22Rv1 (cell line): ENCODE data around the gene PLXNB2.

Source experiments
- ZFX ChIP-seq: fragments of 450-650 bp; IDR thresholded peaks from 2 replicates; pipeline ENCODE4 v1.6.1; 2017; ENCODE audit warnings: antibody characterized with exemption, borderline replicate concordance
- TF ChIP-seq, protein P1 (sequence below): fragments of 450-650 bp; IDR thresholded peaks from 2 replicates; pipeline ENCODE4 v1.5.1; 2017; ENCODE audit warnings: mild to moderate bottlenecking

DNA sequence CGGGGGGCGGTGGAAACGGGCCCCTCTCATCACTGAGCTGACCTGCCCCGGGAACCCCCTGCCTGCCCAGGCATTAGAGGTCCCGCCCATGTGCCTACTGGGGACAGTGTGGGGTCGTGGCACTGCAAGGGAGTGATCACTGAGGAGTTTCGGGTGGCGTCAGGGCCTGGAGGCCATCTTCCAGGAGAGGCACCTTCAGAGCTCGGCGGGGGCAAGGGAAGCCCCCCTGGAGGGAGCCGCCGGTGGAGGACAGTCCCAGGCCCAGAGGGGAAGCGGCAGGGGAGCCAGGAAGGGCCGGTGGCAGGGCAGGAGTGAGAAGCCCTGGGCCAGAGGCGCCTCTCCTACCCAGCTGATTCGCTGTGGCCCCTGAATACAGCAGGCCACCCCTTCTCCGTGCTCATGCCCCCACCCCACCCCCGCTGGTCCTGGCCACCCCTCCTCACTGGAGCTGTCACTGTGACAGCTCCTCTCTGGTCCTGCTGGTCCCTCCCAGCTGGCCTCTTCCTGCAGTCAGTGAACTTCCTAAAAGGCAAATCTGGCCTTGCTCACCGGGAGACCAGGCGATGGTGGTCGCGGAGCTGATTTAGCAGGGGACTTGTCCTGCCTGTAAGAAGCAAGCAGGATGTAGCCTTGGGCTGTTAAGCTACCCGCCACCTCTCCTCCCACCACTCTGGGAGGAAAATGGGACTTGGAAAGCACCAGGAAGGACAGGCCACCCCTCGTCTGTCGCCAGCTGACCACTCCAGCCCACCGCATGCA is 35.2 kb downstream of the PLXNB2 start:
- TF ChIP-seq, protein P1, sequence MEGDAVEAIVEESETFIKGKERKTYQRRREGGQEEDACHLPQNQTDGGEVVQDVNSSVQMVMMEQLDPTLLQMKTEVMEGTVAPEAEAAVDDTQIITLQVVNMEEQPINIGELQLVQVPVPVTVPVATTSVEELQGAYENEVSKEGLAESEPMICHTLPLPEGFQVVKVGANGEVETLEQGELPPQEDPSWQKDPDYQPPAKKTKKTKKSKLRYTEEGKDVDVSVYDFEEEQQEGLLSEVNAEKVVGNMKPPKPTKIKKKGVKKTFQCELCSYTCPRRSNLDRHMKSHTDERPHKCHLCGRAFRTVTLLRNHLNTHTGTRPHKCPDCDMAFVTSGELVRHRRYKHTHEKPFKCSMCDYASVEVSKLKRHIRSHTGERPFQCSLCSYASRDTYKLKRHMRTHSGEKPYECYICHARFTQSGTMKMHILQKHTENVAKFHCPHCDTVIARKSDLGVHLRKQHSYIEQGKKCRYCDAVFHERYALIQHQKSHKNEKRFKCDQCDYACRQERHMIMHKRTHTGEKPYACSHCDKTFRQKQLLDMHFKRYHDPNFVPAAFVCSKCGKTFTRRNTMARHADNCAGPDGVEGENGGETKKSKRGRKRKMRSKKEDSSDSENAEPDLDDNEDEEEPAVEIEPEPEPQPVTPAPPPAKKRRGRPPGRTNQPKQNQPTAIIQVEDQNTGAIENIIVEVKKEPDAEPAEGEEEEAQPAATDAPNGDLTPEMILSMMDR, result no peak
- no peak for TF ChIP-seq ZFX
